Tibial nerve (tissue), 4 donors: ENCODE measurements around the gene RBAK. TPM values are rescaled to one million over a fixed set of nuclear protein-coding genes. Genes with fewer than 3 reads are reported as not detected.

Source experiments
- small RNA-seq: library from RNA; depleted of rRNA; stranded (forward); fragments of <200 nt; gene quantifications from one replicate; pipeline ENCODE3, GENCODE V24; 2016
- total RNA-seq, 4 donors: library from RNA; depleted of rRNA; stranded (reverse); fragments of >200 nt; gene quantifications; one replicate each; pipeline ENCODE4 v1.1.0, GENCODE V29; 2016

Gene RBAK
- total RNA-seq, 4 donors from 2014 or later, result 7.5 to 11.3 (median 9.0) TPM

Small RNAs within 50 kb of the gene (small RNA-seq; reads per million reads assigned to genes)
- gene AC092032.1, result not detected

Other genes with a start within 250 kb of the RBAK start
- 1 to 10 TPM; 1.4 to 2.4 (median 1.8) TPM for gene PAPOLB, start 183.8 kb upstream of the RBAK start, total RNA-seq
- gene RADIL, start 162.1 kb upstream of the RBAK start, total RNA-seq, result 10 to 100 TPM; 23.2 to 31.0 (median 27.1) TPM
- under 1 TPM in 1 of 4 donors, not detected in 3; 0.63 TPM for gene MMD2, start 86.7 kb upstream of the RBAK start, total RNA-seq
- 10 to 100 TPM; 61.3 to 77.7 (median 66.4) TPM for gene WIPI2, start 144.4 kb downstream of the RBAK start, total RNA-seq
- gene SLC29A4, start 237.1 kb downstream of the RBAK start, total RNA-seq, result 1 to 10 TPM; 1.4 to 6.3 (median 2.7) TPM